DMS 273 (cell line): Measurements from ENCODE around the gene RMDN2.
"Not testable (repeated sequence)": the region's sequence is repeated elsewhere in the genome, so short reads cannot be mapped to it uniquely, and the experiment has no call there.

Source experiments
- DNase-seq: peaks from one replicate; lab custom pipeline; 2025; ENCODE audit not compliant: unreplicated experiment; lab: John Stamatoyannopoulos, UW

RMDN2 gene

GRCh38 chr2:37985333-37985732 lies 60.2 kb downstream of the RMDN2 start:
- DNase-seq: no peak

- DNase-seq: no peak
Observed at GRCh38 chr2:37987098-37987775, 62.1 kb downstream of the RMDN2 start.

GRCh38 chr2:37992601-37993000 lies 67.5 kb downstream of the RMDN2 start:
- DNase-seq: no peak

- no peak for DNase-seq
Observed at GRCh38 chr2:37993143-37993542, 68.1 kb downstream of the RMDN2 start.

- no peak for DNase-seq
Observed at GRCh38 chr2:37997629-37998028, 72.5 kb downstream of the RMDN2 start.

- DNase-seq: no peak
Observed at GRCh38 chr2:38000485-38001222, 75.6 kb downstream of the RMDN2 start.

- DNase-seq: not testable (repeated sequence)
Observed at GRCh38 chr2:38010187-38010586, 85.1 kb downstream of the RMDN2 start.

GRCh38 chr2:38010995-38011394 lies 85.9 kb downstream of the RMDN2 start:
- no peak for DNase-seq

- no peak for DNase-seq
Observed at GRCh38 chr2:38013158-38013752, 88.2 kb downstream of the RMDN2 start.

- DNase-seq: no peak
Observed at GRCh38 chr2:38016219-38016618, 91.1 kb downstream of the RMDN2 start.

- DNase-seq: no peak
Observed at GRCh38 chr2:38017836-38018235, 92.7 kb downstream of the RMDN2 start.

GRCh38 chr2:38020359-38021069 lies 95.4 kb downstream of the RMDN2 start:
- not testable (repeated sequence) for DNase-seq

- DNase-seq: no peak
Observed at GRCh38 chr2:38021589-38021988, 96.5 kb downstream of the RMDN2 start.

- DNase-seq: no peak
Observed at GRCh38 chr2:38026846-38027245, 101.8 kb downstream of the RMDN2 start.

GRCh38 chr2:38028829-38029228 lies 103.7 kb downstream of the RMDN2 start:
- DNase-seq: no peak

GRCh38 chr2:38029512-38029911 lies 104.4 kb downstream of the RMDN2 start:
- no peak for DNase-seq

GRCh38 chr2:38030635-38031355 lies 105.7 kb downstream of the RMDN2 start:
- DNase-seq: no peak

GRCh38 chr2:38032946-38033345 lies 107.9 kb downstream of the RMDN2 start:
- no peak for DNase-seq

- no peak for DNase-seq
Observed at GRCh38 chr2:38033646-38034045, 108.6 kb downstream of the RMDN2 start.

GRCh38 chr2:38035968-38036367 lies 110.9 kb downstream of the RMDN2 start:
- no peak for DNase-seq

- no peak for DNase-seq
Observed at GRCh38 chr2:38037325-38037724, 112.2 kb downstream of the RMDN2 start.
